Stimulated activated CD4-positive, alpha-beta T cell treated with anti-CD3 and anti-CD28 coated beads, Interleukin-15, amount 100 ng/mL, for 24 hours (primary cell): ENCODE results near the gene INCENP.
"Not testable (repeated sequence)": the region's sequence is repeated elsewhere in the genome, so short reads cannot be mapped to it uniquely, and the experiment has no call there.

ENCODE experiments used
- DNase-seq: peaks from one replicate; pipeline ENCODE4 v3.0.0-alpha.2; 2020

Gene INCENP

GRCh38 chr11:62181097-62181496, 57.3 kb downstream of the INCENP start:
- no peak for DNase-seq

GRCh38 chr11:62182147-62182891, 58.5 kb downstream of the INCENP start:
- no peak for DNase-seq

- no peak for DNase-seq
These were observed 62.4 kb downstream of the INCENP start for GRCh38 chr11:62186195-62186594.

- no peak for DNase-seq
These were observed 66.2 kb downstream of the INCENP start, which contains the start of gene SCGB1D1 for GRCh38 chr11:62190011-62190410. Gene SCGB1D1 (plus strand): TSS chr11:62190216. CDS start chr11:62190285, 69 bp downstream.

DNA sequence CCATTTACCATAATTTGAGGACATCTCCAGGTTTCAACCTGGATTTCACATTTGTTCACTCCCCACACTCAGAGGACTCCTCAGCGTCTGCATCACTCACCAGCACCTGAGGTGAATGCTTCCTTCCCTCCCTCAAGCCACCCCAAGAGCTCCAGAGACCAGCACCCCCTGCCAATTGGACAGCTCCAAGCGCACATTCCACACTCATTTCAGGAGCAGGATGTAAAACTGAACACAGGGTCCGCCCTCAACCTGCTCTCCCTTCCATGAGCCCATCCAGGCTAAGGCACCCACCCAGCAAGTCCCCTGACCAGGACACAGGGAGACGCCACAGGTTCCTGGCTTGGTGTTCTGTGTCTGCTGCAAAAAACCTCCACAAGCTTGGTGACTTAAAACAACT, 70.1 kb downstream of the INCENP start:
- no peak for DNase-seq

DNA sequence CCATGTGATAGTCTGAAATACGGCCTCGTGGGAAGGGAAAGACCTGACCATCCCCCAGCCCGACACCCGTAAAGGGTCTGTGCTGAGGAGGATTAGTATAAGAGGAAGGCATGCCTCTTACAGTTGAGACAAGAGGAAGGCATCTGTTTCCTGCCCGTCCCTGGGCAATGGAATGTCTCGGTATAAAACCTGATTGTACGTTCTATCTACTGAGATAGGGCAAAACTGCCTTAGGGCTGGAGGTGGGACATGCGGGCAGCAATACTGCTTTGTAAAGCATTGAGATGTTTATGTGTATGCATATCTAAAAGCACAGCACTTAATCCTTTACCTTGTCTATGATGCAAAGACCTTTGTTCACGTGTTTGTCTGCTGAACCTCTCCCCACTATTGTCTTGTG, 71.2 kb downstream of the INCENP start:
- not testable (repeated sequence) for DNase-seq

DNA sequence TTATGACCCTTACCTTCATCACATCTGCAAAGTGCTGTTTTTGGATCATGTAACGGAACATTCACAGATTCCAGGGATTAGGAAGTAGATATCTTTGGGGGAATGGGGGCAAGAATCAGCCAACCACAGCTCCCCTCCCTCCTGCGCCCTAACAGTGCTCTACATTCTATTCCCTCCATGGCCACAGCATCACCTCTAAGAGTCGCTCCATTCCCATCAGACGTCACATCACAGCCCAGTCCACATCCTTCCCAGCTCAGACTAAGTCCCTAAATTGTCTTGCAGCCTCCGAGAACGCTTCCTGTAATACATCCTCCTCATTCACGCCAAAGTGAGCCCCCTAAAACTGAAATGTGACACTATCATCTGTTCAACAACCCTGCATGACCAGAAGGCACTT, 72.1 kb downstream of the INCENP start:
- no peak for DNase-seq

DNA sequence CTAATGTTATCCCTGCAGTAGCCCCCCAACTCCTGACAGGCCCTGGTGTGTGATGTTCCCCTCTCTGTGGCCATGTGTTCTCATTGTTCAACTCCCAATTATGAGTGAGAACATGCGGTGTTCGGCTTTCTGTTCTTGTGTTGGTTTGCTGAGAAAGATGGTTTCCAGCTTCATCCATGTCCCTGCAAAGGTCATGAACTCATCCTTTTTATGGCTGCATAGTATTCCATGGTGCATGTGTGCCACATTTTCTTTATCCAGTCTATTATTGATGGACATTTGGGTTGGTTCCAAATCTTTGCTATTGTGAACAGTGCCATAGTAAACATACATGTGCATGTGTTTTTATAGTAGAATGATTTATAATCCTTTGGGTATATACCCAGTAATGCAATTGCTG, 73.6 kb downstream of the INCENP start:
- not testable (repeated sequence) for DNase-seq

DNA sequence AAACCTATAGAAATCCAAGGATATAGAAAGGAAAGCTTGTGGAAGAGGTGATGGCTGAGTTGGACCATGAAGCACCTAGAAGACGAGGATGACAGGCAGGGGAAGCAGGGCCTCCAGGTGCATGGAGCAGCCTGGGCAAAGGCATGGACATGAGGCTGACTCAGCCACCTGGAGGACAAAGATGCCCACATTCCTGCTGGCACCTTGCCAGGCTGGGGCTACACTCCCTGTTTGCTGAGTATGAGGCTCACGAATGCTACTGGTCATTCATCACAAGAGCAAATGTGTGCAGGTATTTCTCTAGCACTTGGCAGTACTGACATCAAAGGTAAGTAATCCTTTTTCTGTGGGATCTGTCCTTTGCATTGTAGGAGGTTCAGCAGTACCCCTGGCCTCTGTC, 77.6 kb downstream of the INCENP start:
- DNase-seq, result no peak
